ENCODE results near the gene POLR3E.
A peak's percentile ranks its signal among the peaks of the same experiment; 100 is the strongest.

POLR3E gene

DNA sequence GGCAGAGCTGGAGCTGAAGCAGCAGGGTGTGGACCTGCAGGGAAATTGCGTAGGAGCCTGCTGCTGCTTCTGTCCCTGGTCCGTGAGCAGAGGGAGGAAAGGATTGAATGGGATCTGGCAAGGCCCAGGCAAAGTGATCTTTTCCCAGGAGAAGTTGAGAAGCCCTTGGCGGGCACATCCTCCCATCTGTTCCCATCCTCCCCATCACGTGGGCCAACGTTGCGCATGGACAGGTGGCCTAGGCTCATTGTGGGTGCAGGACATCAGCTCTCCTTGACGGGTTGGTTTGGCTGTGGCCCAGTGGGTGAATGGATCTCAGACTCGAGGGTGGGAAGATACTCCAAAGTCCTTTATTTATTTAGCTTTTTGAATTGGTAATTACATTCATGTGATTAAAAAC, 29.4 kb upstream of the POLR3E start:
- H3K4me1 ChIP-seq (ENCODE audit: control insufficient read depth, insufficient read depth, low read length) = peaks cover 5% of the 10 kb centered on the region
- no peaks in the 10 kb centered on the region for H3K9me3 ChIP-seq (ENCODE audit: control insufficient read depth, low read length)
- H3K27me3 ChIP-seq (replicated peaks; ENCODE audit: control insufficient read depth, insufficient read depth, low read length) = no peaks in the 10 kb centered on the region
- H3K9ac ChIP-seq (ENCODE audit: low read length) = no peak overlapping the region
- no peak for DNase-seq (ENCODE audit: low read depth)
- H3K36me3 ChIP-seq (ENCODE audit: control insufficient read depth, insufficient read depth, low read length, severe bottlenecking) = peaks cover 89% of the 10 kb centered on the region
- no peak overlapping the region for H3K4me3 ChIP-seq (ENCODE audit: low read length)

DNA sequence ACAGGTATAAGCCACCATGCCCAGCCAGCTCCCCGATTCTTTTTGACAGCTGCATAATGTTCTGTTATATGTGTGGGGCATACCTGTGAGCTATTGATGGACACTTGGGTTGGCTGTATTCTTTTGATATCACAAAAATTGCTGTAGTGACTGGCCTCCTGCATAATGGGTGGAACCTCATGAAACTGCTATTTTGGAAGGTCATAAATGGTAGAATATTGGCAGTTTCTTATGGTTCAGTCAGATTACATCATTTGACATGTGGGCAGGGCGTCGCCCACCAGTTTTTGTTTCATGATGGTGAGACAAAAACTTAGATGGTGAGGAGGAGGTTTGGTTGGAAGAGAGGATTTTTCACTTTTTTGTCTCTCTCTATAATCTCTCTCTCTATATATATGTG, 26.7 kb upstream of the POLR3E start:
- Histone ChIP-seq H3K9me3 (ENCODE audit: control insufficient read depth, low read length) (no peaks in the 10 kb centered on the region), H3K4me3 (ENCODE audit: low read length) (no peak overlapping the region), H3K27me3 (replicated peaks; ENCODE audit: control insufficient read depth, insufficient read depth, low read length) (no peaks in the 10 kb centered on the region), H3K9ac (ENCODE audit: low read length) (no peak overlapping the region), H3K36me3 (ENCODE audit: control insufficient read depth, insufficient read depth, low read length, severe bottlenecking) (peaks cover 87% of the 10 kb centered on the region), H3K4me1 (ENCODE audit: control insufficient read depth, insufficient read depth, low read length) (peaks cover 12% of the 10 kb centered on the region)
- no peak for DNase-seq (ENCODE audit: low read depth)

- peak; percentile 56 for DNase-seq (ENCODE audit: low read depth)
- no peak overlapping the region for H3K4me3 ChIP-seq (ENCODE audit: low read length)
- peaks cover 77% of the 10 kb centered on the region for H3K36me3 ChIP-seq (ENCODE audit: control insufficient read depth, insufficient read depth, low read length, severe bottlenecking)
- H3K4me1 ChIP-seq (ENCODE audit: control insufficient read depth, insufficient read depth, low read length) = peaks cover 12% of the 10 kb centered on the region
- H3K27me3 ChIP-seq (replicated peaks; ENCODE audit: control insufficient read depth, insufficient read depth, low read length) = no peaks in the 10 kb centered on the region
- H3K9ac ChIP-seq (ENCODE audit: low read length) = no peak overlapping the region
- H3K9me3 ChIP-seq (ENCODE audit: control insufficient read depth, low read length) = no peaks in the 10 kb centered on the region
Observed at GRCh38 chr16:22272870-22273650, 24.1 kb upstream of the POLR3E start.

GRCh38 chr16:22274916-22275315, 22.3 kb upstream of the POLR3E start:
- Histone ChIP-seq H3K4me1 (ENCODE audit: control insufficient read depth, insufficient read depth, low read length) (peaks cover 12% of the 10 kb centered on the region), H3K9ac (ENCODE audit: low read length) (no peak overlapping the region), H3K36me3 (ENCODE audit: control insufficient read depth, insufficient read depth, low read length, severe bottlenecking) (peaks cover 69% of the 10 kb centered on the region), H3K9me3 (ENCODE audit: control insufficient read depth, low read length) (no peaks in the 10 kb centered on the region), H3K27me3 (replicated peaks; ENCODE audit: control insufficient read depth, insufficient read depth, low read length) (no peaks in the 10 kb centered on the region), H3K4me3 (ENCODE audit: low read length) (no peak overlapping the region)
- no peak for DNase-seq (ENCODE audit: low read depth)

DNA sequence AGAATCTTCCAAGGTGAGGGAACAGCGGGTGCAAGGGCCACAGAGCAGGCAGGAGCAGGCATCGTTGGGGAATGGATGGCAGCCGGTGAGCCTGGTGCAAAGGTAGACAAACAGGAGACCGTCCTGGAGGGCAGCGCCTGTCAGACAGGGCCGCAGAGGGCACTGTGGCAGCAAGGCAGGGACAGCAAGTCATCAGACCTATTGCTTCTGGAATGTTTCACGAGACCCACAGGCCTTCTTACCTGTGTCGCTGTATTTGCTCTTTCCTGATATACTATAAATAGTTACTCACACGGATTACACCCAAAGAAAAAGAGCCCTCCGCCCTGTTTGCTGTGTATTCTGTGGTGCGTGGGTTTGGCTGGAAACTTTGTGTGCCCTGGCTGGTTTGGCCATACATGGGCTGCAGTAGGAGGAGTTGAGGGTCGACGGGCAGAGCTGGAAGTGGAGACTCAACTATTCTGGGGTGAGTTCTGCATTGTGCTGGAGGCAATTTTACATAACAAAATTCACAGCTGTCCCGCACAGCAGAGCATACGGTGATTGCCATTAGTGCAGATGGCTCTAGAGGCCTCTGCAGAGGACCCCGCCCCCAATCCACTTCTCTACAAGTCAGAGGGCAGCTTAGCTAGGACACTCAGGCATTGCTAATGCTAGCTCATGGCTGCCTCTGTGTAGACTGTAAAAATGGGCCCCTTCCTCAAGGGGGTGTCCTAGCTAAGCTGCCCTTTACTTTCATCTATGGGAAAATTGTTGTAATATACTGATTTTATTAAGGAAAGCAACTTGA, 18.6 kb upstream of the POLR3E start:
- Histone ChIP-seq H3K27me3 (replicated peaks; ENCODE audit: control insufficient read depth, insufficient read depth, low read length) (no peaks in the 10 kb centered on the region), H3K9ac (ENCODE audit: low read length) (no peak overlapping the region), H3K4me1 (ENCODE audit: control insufficient read depth, insufficient read depth, low read length) (no peaks in the 10 kb centered on the region), H3K9me3 (ENCODE audit: control insufficient read depth, low read length) (no peaks in the 10 kb centered on the region), H3K36me3 (ENCODE audit: control insufficient read depth, insufficient read depth, low read length, severe bottlenecking) (peaks cover 66% of the 10 kb centered on the region), H3K4me3 (ENCODE audit: low read length) (no peak overlapping the region)
- DNase-seq (ENCODE audit: low read depth) = no peak

GRCh38 chr16:22282254-22282892, 14.8 kb upstream of the POLR3E start:
- no peak overlapping the region for H3K4me3 ChIP-seq (ENCODE audit: low read length)
- no peak overlapping the region for H3K9ac ChIP-seq (ENCODE audit: low read length)
- H3K9me3 ChIP-seq (ENCODE audit: control insufficient read depth, low read length) = no peaks in the 10 kb centered on the region
- no peaks in the 10 kb centered on the region for H3K27me3 ChIP-seq (replicated peaks; ENCODE audit: control insufficient read depth, insufficient read depth, low read length)
- DNase-seq (ENCODE audit: low read depth) = no peak
- peaks cover 67% of the 10 kb centered on the region for H3K36me3 ChIP-seq (ENCODE audit: control insufficient read depth, insufficient read depth, low read length, severe bottlenecking)
- peaks cover 3% of the 10 kb centered on the region for H3K4me1 ChIP-seq (ENCODE audit: control insufficient read depth, insufficient read depth, low read length)

- no peaks in the 10 kb centered on the region for H3K9me3 ChIP-seq (ENCODE audit: control insufficient read depth, low read length)
- H3K4me3 ChIP-seq (ENCODE audit: low read length) = no peak overlapping the region
- peaks cover 3% of the 10 kb centered on the region for H3K4me1 ChIP-seq (ENCODE audit: control insufficient read depth, insufficient read depth, low read length)
- no peak overlapping the region for H3K9ac ChIP-seq (ENCODE audit: low read length)
- peaks cover 56% of the 10 kb centered on the region for H3K36me3 ChIP-seq (ENCODE audit: control insufficient read depth, insufficient read depth, low read length, severe bottlenecking)
- peak; percentile 68 for DNase-seq (ENCODE audit: low read depth)
- no peaks in the 10 kb centered on the region for H3K27me3 ChIP-seq (replicated peaks; ENCODE audit: control insufficient read depth, insufficient read depth, low read length)
Observed at GRCh38 chr16:22284637-22285036, 12.6 kb upstream of the POLR3E start.

- Histone ChIP-seq H3K4me1 (ENCODE audit: control insufficient read depth, insufficient read depth, low read length) (peaks cover 3% of the 10 kb centered on the region), H3K4me3 (ENCODE audit: low read length) (no peak overlapping the region), H3K36me3 (ENCODE audit: control insufficient read depth, insufficient read depth, low read length, severe bottlenecking) (peaks cover 53% of the 10 kb centered on the region), H3K27me3 (replicated peaks; ENCODE audit: control insufficient read depth, insufficient read depth, low read length) (no peaks in the 10 kb centered on the region), H3K9ac (ENCODE audit: low read length) (no peak overlapping the region), H3K9me3 (ENCODE audit: control insufficient read depth, low read length) (no peaks in the 10 kb centered on the region)
- no peak for DNase-seq (ENCODE audit: low read depth)
Observed at GRCh38 chr16:22285080-22285479, 12.1 kb upstream of the POLR3E start.

DNA sequence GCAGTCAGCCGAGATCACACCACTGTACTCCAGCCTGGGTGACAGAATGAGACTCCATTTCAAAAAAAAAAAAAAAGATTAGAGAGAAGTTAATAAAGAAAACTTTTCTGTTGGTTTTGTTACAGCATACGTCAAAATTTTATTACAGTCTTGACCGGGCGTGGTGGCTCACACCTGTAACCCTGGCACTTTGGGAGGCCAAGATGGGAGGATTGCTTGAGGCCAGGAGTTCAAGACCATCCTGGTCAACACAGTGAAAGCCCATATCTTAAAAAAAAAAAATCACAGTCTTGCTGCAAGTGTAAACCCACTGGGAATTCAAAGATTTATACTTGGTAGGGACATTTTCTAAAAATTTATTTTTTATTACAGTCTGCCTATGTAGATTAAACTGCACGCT, 6.2 kb upstream of the POLR3E start:
- H3K9ac ChIP-seq (ENCODE audit: low read length) = no peak overlapping the region
- peaks cover 5% of the 10 kb centered on the region for H3K36me3 ChIP-seq (ENCODE audit: control insufficient read depth, insufficient read depth, low read length, severe bottlenecking)
- no peak overlapping the region for H3K4me3 ChIP-seq (ENCODE audit: low read length)
- H3K4me1 ChIP-seq (ENCODE audit: control insufficient read depth, insufficient read depth, low read length) = peaks cover 16% of the 10 kb centered on the region
- H3K9me3 ChIP-seq (ENCODE audit: control insufficient read depth, low read length) = no peaks in the 10 kb centered on the region
- no peaks in the 10 kb centered on the region for H3K27me3 ChIP-seq (replicated peaks; ENCODE audit: control insufficient read depth, insufficient read depth, low read length)
- DNase-seq (ENCODE audit: low read depth) = no peak

DNA sequence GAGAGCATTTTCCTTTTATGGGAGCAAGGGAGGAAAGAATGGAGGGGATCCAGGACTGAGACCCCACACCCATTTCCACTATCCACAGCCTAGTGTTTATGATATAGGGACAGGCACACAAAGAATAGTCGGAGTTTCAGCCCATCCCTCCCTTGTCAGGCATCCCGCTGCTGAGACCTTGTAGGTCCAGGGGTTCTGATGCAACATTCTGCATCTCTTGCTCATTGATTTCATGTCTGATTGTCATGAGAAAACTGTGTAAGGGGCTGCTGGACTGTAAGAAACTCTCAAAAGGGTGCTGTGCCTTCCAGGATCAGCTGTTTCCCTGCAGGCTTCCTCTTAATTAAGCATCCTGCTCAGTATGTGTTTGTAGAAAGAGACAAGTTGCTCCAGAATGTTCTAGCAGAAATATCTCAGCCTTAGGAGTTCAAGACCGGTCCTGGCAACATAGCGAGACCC, 5.3 kb upstream of the POLR3E start:
- peaks cover 22% of the 10 kb centered on the region for H3K4me1 ChIP-seq (ENCODE audit: control insufficient read depth, insufficient read depth, low read length)
- peak; percentile 46 for DNase-seq (ENCODE audit: low read depth)
- H3K27me3 ChIP-seq (replicated peaks; ENCODE audit: control insufficient read depth, insufficient read depth, low read length) = no peaks in the 10 kb centered on the region
- no peaks in the 10 kb centered on the region for H3K36me3 ChIP-seq (ENCODE audit: control insufficient read depth, insufficient read depth, low read length, severe bottlenecking)
- no peak overlapping the region for H3K4me3 ChIP-seq (ENCODE audit: low read length)
- H3K9me3 ChIP-seq (ENCODE audit: control insufficient read depth, low read length) = no peaks in the 10 kb centered on the region
- H3K9ac ChIP-seq (ENCODE audit: low read length) = peak overlapping the region; percentile 70

DNA sequence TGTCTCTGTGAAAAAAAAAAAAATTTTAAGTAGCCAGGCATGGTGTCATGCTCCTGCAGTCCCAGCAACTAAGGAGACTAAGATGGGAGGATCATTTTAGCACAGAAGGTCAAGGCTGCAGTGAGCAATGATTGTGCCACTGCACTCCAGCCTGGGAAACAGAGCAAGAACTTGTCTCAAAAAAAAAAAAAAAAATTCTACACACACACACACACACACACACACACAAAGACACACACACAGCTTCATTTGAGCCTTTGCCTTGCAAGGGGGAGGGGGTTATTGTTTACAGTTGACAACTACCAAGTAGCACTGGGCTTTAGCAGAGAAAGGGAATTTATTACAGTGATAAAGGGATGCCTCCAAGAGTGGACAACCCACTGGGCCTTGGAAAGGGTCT, 4.9 kb upstream of the POLR3E start:
- Histone ChIP-seq H3K36me3 (ENCODE audit: control insufficient read depth, insufficient read depth, low read length, severe bottlenecking) (no peaks in the 10 kb centered on the region), H3K27me3 (replicated peaks; ENCODE audit: control insufficient read depth, insufficient read depth, low read length) (no peaks in the 10 kb centered on the region), H3K4me1 (ENCODE audit: control insufficient read depth, insufficient read depth, low read length) (peaks cover 22% of the 10 kb centered on the region), H3K4me3 (ENCODE audit: low read length) (no peak overlapping the region), H3K9me3 (ENCODE audit: control insufficient read depth, low read length) (no peaks in the 10 kb centered on the region), H3K9ac (ENCODE audit: low read length) (peak overlapping the region; percentile 70)
- DNase-seq (ENCODE audit: low read depth) = no peak

Data from adipocyte (in vitro differentiated cells).